Esophagus muscularis mucosa (tissue), 4 donors: ENCODE data around the gene PSMB11. TPM values are rescaled to one million over a fixed set of nuclear protein-coding genes. Genes with fewer than 3 reads are reported as not detected.

ENCODE experiments used
- DNase-seq: peaks from one replicate; pipeline ENCODE4 v3.0.0-alpha.2; 2017; ENCODE audit errors: extremely low spot score
- H3K27ac ChIP-seq, 4 donors: fragments of 200-600 bp; sonication (generic); replicated peaks in 1 of 4; 1 replicate in 3 of 4; 2 replicates in 1 of 4; pipeline ENCODE4 v1.5.1; 2016 to 2019; ENCODE audit warnings: mild to moderate bottlenecking in 1 of 4
- H3K27me3 ChIP-seq, 4 donors: fragments of 200-600 bp; sonication (generic); one replicate each; pipeline versions ENCODE4 v1.5.1 to v1.6.0; 2016 to 2019
- H3K36me3 ChIP-seq, 4 donors: fragments of 200-600 bp; sonication (generic); one replicate each; pipeline ENCODE4 v1.5.1; 2016 to 2019
- H3K4me1 ChIP-seq, 4 donors: fragments of 200-600 bp; sonication (generic); one replicate each; pipeline ENCODE4 v1.5.1; 2016 to 2019
- H3K4me3 ChIP-seq, 4 donors: fragments of 200-600 bp; sonication (generic); 1 replicate in 2 of 4; 2 replicates in 2 of 4; pipeline ENCODE4 v1.5.1; 2016 to 2019; ENCODE audit warnings: mild to moderate bottlenecking in 4 of 4, moderate library complexity in 1 of 4
- H3K9me3 ChIP-seq, 4 donors: fragments of 200-600 bp; sonication (generic); 1 replicate in 3 of 4; 2 replicates in 1 of 4; pipeline ENCODE4 v1.5.1; 2016 to 2019
- EP300 ChIP-seq: sonication (generic); formaldehyde crosslinking; IDR thresholded peaks from one replicate; pipeline ENCODE4 v1.6.1; 2017; ENCODE audit warnings: antibody characterized with exemption
- POLR2A ChIP-seq: fragments of 450-650 bp; IDR thresholded peaks from one replicate; pipeline ENCODE4 v1.6.1; 2017; ENCODE audit warnings: antibody characterized with exemption, moderate library complexity, mild to moderate bottlenecking, low read depth
- POLR2AphosphoS5 ChIP-seq, 2 donors: sonication (generic); formaldehyde crosslinking; IDR thresholded peaks; one replicate each; pipeline ENCODE4 v1.6.1; 2017; ENCODE audit warnings: antibody characterized with exemption in 2 of 2
- WGBS: methylation state at CpG from one replicate; pipeline ENCODE4 v1.1.5; 2018; 5-methylcytosine and 5-hydroxymethylcytosine counted together
- intact Hi-C: fragments of 100-400 bp; cut with DNase I; formaldehyde crosslinking; loops from one replicate; pipeline ENCODE4 v1.15.1; 2023
- total RNA-seq, 4 donors: library from RNA; depleted of rRNA; stranded (reverse); fragments of >200 nt; gene quantifications; one replicate each; pipeline versions ENCODE4 v1.1.0 to v1.2.1, GENCODE V29; 2016
- TF ChIP-seq, protein P1 (sequence below), 3 experiments: fragments of 200-600 bp in 2 of 3; fragments of 450-650 bp in 1 of 3; sonication (generic) in 2 of 3; IDR thresholded peaks; one replicate each; pipeline ENCODE4 v1.5.1; 2017 to 2019; ENCODE audit warnings: antibody characterized with exemption in 3 of 3, mild to moderate bottlenecking in 2 of 3, moderate library complexity in 1 of 3

PSMB11 gene
- total RNA-seq, 4 donors from 2014 or later, result not detected

DNA sequence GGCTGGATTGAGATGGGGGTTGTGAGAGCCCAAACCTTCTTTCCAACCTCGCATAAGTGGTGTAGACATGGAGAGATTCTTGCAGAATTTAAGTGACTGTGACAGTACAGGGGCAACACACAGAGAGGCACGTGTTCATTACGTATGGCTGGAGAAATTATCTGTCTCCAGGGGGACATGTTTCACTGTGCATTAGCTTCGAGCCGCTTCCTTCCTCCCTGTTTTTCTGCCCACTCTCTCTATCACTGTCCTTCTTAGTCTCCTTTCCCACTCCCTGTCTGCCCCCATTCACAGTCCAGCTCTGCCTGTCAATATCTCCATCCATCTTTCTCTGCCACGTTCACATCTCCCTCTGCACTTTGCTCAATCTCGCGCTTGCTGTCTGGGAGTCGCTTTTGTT, 20.6 kb upstream of the PSMB11 start:
- H3K36me3 ChIP-seq, result peaks cover 11 to 26% (median 20%) of the 10 kb centered on the region in 4 donors
- DNase-seq, result no peak
- no peaks in the 10 kb centered on the region for H3K27me3 ChIP-seq
- TF ChIP-seq, protein P1, sequence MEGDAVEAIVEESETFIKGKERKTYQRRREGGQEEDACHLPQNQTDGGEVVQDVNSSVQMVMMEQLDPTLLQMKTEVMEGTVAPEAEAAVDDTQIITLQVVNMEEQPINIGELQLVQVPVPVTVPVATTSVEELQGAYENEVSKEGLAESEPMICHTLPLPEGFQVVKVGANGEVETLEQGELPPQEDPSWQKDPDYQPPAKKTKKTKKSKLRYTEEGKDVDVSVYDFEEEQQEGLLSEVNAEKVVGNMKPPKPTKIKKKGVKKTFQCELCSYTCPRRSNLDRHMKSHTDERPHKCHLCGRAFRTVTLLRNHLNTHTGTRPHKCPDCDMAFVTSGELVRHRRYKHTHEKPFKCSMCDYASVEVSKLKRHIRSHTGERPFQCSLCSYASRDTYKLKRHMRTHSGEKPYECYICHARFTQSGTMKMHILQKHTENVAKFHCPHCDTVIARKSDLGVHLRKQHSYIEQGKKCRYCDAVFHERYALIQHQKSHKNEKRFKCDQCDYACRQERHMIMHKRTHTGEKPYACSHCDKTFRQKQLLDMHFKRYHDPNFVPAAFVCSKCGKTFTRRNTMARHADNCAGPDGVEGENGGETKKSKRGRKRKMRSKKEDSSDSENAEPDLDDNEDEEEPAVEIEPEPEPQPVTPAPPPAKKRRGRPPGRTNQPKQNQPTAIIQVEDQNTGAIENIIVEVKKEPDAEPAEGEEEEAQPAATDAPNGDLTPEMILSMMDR (IDR thresholded peaks at IDR 0.05), result no peak
- TF ChIP-seq EP300 (no peak), POLR2A (no peak), POLR2AphosphoS5 (IDR thresholded peaks at IDR 0.05) (no peak)
- WGBS, result 67% methylated on average over 9 of the region's 9 CpGs
- no peak overlapping the region for H3K27ac ChIP-seq
- no peak overlapping the region for H3K4me3 ChIP-seq
- intact Hi-C loops, result no loop called here
- no peaks in the 10 kb centered on the region for H3K9me3 ChIP-seq
- peaks cover 0 to 3% (median 0%) of the 10 kb centered on the region in 4 donors for H3K4me1 ChIP-seq

DNA sequence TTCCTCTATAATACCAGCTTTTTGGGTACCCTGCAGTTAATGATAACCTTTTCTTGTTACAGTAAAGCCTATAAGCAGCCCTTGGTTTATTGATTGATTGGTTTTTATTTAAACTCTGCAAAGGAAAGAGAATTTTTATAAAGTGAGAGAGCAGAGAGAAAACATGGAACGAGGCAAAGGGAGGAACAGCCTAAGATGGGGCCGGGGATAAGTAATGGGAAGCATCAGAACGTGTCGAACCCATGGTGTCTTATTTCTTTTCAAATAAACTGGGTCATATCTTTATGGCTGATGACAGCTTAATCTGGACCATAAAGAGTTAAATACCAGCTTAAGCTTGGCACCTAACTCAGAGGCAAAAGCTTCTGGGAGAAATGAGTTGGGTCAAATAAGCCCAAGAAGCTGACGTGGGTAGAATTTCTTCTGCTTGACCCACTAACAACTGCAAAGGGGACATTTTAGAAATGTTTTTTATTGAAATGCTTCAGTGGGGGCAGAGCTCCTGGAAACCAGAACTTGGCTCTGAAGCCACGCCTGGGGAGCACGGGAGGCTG, 20.0 kb upstream of the PSMB11 start:
- peaks cover 0 to 3% (median 0%) of the 10 kb centered on the region in 4 donors for H3K4me1 ChIP-seq
- no peak for DNase-seq
- intact Hi-C loops, result no loop called here
- no peak overlapping the region for H3K27ac ChIP-seq
- no peaks in the 10 kb centered on the region for H3K27me3 ChIP-seq
- no peak overlapping the region for H3K4me3 ChIP-seq
- peaks cover 11 to 31% (median 24%) of the 10 kb centered on the region in 4 donors for H3K36me3 ChIP-seq
- 55% methylated on average over 7 of the region's 7 CpGs for WGBS
- no peaks in the 10 kb centered on the region for H3K9me3 ChIP-seq
- TF ChIP-seq POLR2AphosphoS5 (IDR thresholded peaks at IDR 0.05) (no peak), EP300 (no peak), POLR2A (no peak)
- TF ChIP-seq, protein P1 (IDR thresholded peaks at IDR 0.05), result no peak

DNA sequence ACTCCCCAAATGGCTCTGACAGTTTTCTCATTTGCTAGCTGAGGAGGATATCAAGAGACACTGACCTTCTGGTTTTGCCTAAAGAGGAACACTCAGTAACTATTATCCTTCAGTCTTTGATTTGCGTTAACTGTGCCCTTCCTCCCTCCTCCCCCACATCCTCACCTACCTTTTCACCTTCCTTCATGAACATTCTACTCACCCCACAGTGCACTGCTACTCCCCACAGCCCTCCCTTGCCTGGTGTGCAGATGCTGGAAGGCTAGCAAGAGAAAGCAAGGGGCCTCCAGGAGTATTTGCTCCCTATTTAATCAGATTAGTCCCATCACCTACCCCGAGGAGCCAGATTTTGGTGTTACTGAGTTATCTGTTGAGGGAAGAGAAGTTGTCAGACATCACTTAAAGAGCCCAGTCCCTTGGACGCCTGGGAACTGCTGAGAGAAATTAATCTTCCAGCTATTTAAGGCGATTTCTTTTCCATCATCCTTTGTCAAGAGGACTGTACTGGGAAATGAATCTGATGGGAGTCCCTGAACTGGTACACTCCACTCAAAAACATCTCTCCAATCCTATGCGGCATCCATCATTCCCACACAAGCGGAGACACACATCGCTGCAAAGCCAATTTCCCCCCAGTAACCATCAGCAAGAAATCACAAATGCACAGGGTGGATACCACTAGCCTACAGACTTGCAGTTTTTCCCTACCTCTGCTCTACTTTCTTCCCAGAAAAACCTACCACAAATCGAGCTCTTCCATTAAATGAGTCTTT, 18.8 kb upstream of the PSMB11 start:
- intact Hi-C loops, result no loop called here
- Histone ChIP-seq H3K4me3 (no peak overlapping the region), H3K9me3 (no peaks in the 10 kb centered on the region), H3K4me1 (peaks cover 0 to 10% (median 4%) of the 10 kb centered on the region in 4 donors), H3K27ac (no peak overlapping the region), H3K36me3 (peaks cover 11 to 38% (median 32%) of the 10 kb centered on the region in 4 donors), H3K27me3 (no peaks in the 10 kb centered on the region)
- TF ChIP-seq POLR2AphosphoS5 (IDR thresholded peaks at IDR 0.05) (no peak), EP300 (no peak), POLR2A (no peak)
- TF ChIP-seq, protein P1 (IDR thresholded peaks at IDR 0.05), result no peak
- no peak for DNase-seq
- 79% methylated on average over 8 of the region's 8 CpGs for WGBS

DNA sequence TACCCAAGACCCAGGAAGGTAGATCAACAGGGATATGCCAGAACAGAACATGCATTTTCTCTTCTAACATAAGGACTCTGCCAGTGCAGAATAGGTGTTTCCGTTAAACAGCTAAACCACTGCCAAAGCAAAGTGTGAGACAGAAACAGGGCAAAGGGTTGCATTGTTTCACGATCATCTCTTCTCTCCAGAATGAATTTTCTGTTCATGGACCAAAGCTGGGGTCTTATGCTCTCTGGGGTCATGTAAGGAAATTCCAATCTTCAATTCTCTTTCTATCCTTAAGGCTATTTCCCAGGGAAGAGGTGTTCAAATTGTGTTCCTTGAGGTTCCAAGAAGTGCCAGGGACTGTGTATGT, 18.2 kb upstream of the PSMB11 start:
- peaks cover 0 to 16% (median 6%) of the 10 kb centered on the region in 4 donors for H3K4me1 ChIP-seq
- no peak for DNase-seq
- no peaks in the 10 kb centered on the region for H3K9me3 ChIP-seq
- no peak for TF ChIP-seq POLR2A
- TF ChIP-seq, protein P1 (IDR thresholded peaks at IDR 0.05), result no peak
- TF ChIP-seq EP300, result no peak
- TF ChIP-seq POLR2AphosphoS5 (IDR thresholded peaks at IDR 0.05), result no peak
- H3K4me3 ChIP-seq, result no peak overlapping the region
- H3K27me3 ChIP-seq, result no peaks in the 10 kb centered on the region
- WGBS, result 90% methylated on average over 2 of the region's 2 CpGs
- peaks cover 11 to 44% (median 36%) of the 10 kb centered on the region in 4 donors for H3K36me3 ChIP-seq
- intact Hi-C loops, result no loop called here
- H3K27ac ChIP-seq, result no peak overlapping the region
